Glutamatergic neuron (in vitro differentiated cells): ENCODE measurements around the gene B4GALT6. TPM values are rescaled to one million over a fixed set of nuclear protein-coding genes. Genes with fewer than 3 reads are reported as not detected.
A peak's percentile ranks its signal among the peaks of the same experiment; 100 is the strongest.

Source experiments
- DNase-seq: peaks from one replicate; pipeline ENCODE4 v3.0.0; 2022
- H3K27ac Mint-ChIP-seq: one replicate; pipeline ENCODE4 v1.8.0; 2020; ENCODE audit warnings: mild to moderate bottlenecking, mixed read lengths, inconsistent platforms; ENCODE audit not compliant: unreplicated experiment
- H3K27me3 Mint-ChIP-seq: one replicate; pipeline ENCODE4 v1.8.0; 2020; ENCODE audit warnings: mild to moderate bottlenecking, moderate library complexity, mixed read lengths, inconsistent platforms; ENCODE audit not compliant: unreplicated experiment
- H3K36me3 Mint-ChIP-seq: one replicate; pipeline ENCODE4 v1.8.0; 2020; ENCODE audit warnings: mild to moderate bottlenecking, mixed read lengths, inconsistent platforms; ENCODE audit not compliant: unreplicated experiment
- H3K4me1 Mint-ChIP-seq: one replicate; pipeline ENCODE4 v1.8.0; 2020; ENCODE audit warnings: mild to moderate bottlenecking, low read depth, mixed read lengths, inconsistent platforms; ENCODE audit not compliant: unreplicated experiment
- H3K4me3 Mint-ChIP-seq: one replicate; pipeline ENCODE4 v1.8.0; 2020; ENCODE audit warnings: mild to moderate bottlenecking, mixed read lengths, inconsistent platforms; ENCODE audit not compliant: unreplicated experiment
- H3K9me3 Mint-ChIP-seq: one replicate; pipeline ENCODE4 v1.8.0; 2020; ENCODE audit warnings: mild to moderate bottlenecking, moderate library complexity, mixed read lengths, inconsistent platforms; ENCODE audit not compliant: unreplicated experiment
- CTCF ChIP-seq: fragments of 200-600 bp; sonication (generic); IDR thresholded peaks from one replicate; pipeline ENCODE4 v1.5.0; 2021; ENCODE audit not compliant: partially characterized antibody, unreplicated experiment
- total RNA-seq: library from RNA; stranded (reverse); fragmentation: NEBNext Ultra II Directional; extraction: Animal tissue kit (Norgen Biotek cat#: 25700); gene quantifications from one replicate; pipeline ENCODE4 v1.2.1, GENCODE V29; 2021; ENCODE audit not compliant: unreplicated experiment

The B4GALT6 gene
- total RNA-seq, 1 donor from 2014 or later: 16.5 TPM

GRCh38 chr18:31680433-31680811, 4.0 kb downstream of the B4GALT6 start:
- peak overlapping the region; percentile 3 for H3K4me3 Mint-ChIP-seq
- DNase-seq: no peak
- H3K27ac Mint-ChIP-seq: peak overlapping the region; percentile 60
- peaks cover 5% of the 10 kb centered on the region for H3K9me3 Mint-ChIP-seq
- H3K36me3 Mint-ChIP-seq: no peaks in the 10 kb centered on the region
- H3K4me1 Mint-ChIP-seq: peaks cover 23% of the 10 kb centered on the region
- no peak for TF ChIP-seq CTCF
- peaks cover 4% of the 10 kb centered on the region for H3K27me3 Mint-ChIP-seq

GRCh38 chr18:31679791-31680432, 4.5 kb downstream of the B4GALT6 start:
- H3K9me3 Mint-ChIP-seq: peaks cover 5% of the 10 kb centered on the region
- H3K36me3 Mint-ChIP-seq: no peaks in the 10 kb centered on the region
- no peak for TF ChIP-seq CTCF
- no peak for DNase-seq
- peaks cover 27% of the 10 kb centered on the region for H3K4me1 Mint-ChIP-seq
- H3K27ac Mint-ChIP-seq: peak overlapping the region; percentile 60
- H3K27me3 Mint-ChIP-seq: peaks cover 4% of the 10 kb centered on the region
- no peak overlapping the region for H3K4me3 Mint-ChIP-seq

- DNase-seq: no peak
- Mint-ChIP-seq H3K27me3 (peaks cover 4% of the 10 kb centered on the region), H3K9me3 (peaks cover 4% of the 10 kb centered on the region), H3K27ac (no peak overlapping the region), H3K4me1 (peaks cover 28% of the 10 kb centered on the region), H3K36me3 (no peaks in the 10 kb centered on the region), H3K4me3 (no peak overlapping the region)
- no peak for TF ChIP-seq CTCF
Observed at GRCh38 chr18:31679133-31679742, 5.1 kb downstream of the B4GALT6 start.

GRCh38 chr18:31678425-31678824, 6.0 kb downstream of the B4GALT6 start:
- H3K27me3 Mint-ChIP-seq: peaks cover 3% of the 10 kb centered on the region
- H3K27ac Mint-ChIP-seq: no peak overlapping the region
- no peak for TF ChIP-seq CTCF

GRCh38 chr18:31677592-31677991, 6.8 kb downstream of the B4GALT6 start:
- H3K36me3 Mint-ChIP-seq: no peaks in the 10 kb centered on the region
- TF ChIP-seq CTCF: no peak
- H3K27ac Mint-ChIP-seq: no peak overlapping the region
- DNase-seq: no peak
- H3K27me3 Mint-ChIP-seq: peaks cover 2% of the 10 kb centered on the region
- peaks cover 28% of the 10 kb centered on the region for H3K4me1 Mint-ChIP-seq
- peak overlapping the region; percentile 1 for H3K4me3 Mint-ChIP-seq
- no peaks in the 10 kb centered on the region for H3K9me3 Mint-ChIP-seq

More at GRCh38 chr18:31678425-31678824, 6.0 kb downstream of the B4GALT6 start:
- Mint-ChIP-seq H3K36me3 (no peaks in the 10 kb centered on the region), H3K4me1 (peaks cover 28% of the 10 kb centered on the region), H3K4me3 (peak overlapping the region; percentile 5), H3K9me3 (no peaks in the 10 kb centered on the region)
- no peak for DNase-seq
